ENCODE measurements around the gene LTK. TPM values are rescaled to one million over a fixed set of nuclear protein-coding genes. Genes with fewer than 3 reads are reported as not detected.

Gene LTK
- total RNA-seq, 2 donors from 2014 or later = 0.72 to 1.7 TPM

DNA sequence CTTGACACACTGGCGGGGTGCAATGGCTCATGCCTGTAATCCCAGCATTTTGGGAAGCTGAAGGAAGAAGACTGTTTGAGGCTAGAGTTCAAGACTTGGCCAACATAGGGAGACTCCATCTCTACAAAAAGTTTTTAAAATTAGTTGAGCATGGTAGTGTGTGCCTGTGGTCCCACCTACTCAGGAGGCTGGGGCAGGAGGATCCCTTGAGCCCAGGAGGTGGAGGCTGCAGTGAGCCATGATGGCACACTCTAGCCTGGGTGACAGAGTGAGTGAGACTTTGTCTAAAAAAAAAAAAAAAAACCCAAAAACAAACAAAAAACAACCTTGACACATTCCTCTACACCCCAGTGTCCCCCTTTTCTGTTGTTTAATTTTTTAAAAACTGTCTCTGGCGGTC lies 24.0 kb downstream of the LTK start:
- H3K27ac Mint-ChIP-seq = no peak overlapping the region

GRCh38 chr15:41487802-41488201 lies 25.8 kb downstream of the LTK start:
- DNase-seq = peak; percentile 56 to 70
- ATAC-seq (replicated peaks in 1 of 2) = peak; percentile 25 to 46
- H3K9me3 Mint-ChIP-seq = peaks cover 0 to 2% of the 10 kb centered on the region in 2 donors
- peaks cover 25% of the 10 kb centered on the region for H3K27me3 Mint-ChIP-seq (ENCODE audit: low read depth)
- H3K4me1 Mint-ChIP-seq (ENCODE audit: low read depth) = peaks cover 76% of the 10 kb centered on the region
- H3K36me3 Mint-ChIP-seq (ENCODE audit: insufficient read depth in 2 of 2) = peaks cover 1 to 6% of the 10 kb centered on the region in 2 donors
- H3K27ac Mint-ChIP-seq = peak overlapping the region; percentile 83
- peak overlapping the region; percentile 2 to 23 for H3K4me3 Mint-ChIP-seq

More for the DNA sequence above, 24.0 kb downstream of the LTK start:
- H3K36me3 Mint-ChIP-seq (ENCODE audit: insufficient read depth in 2 of 2) = peaks cover 1 to 6% of the 10 kb centered on the region in 2 donors
- H3K4me3 Mint-ChIP-seq = no peak overlapping the region
- ATAC-seq (replicated peaks in 1 of 2) (no peak), DNase-seq (no peak)
- peaks cover 64% of the 10 kb centered on the region for H3K4me1 Mint-ChIP-seq (ENCODE audit: low read depth)
- peaks cover 0 to 2% of the 10 kb centered on the region in 2 donors for H3K9me3 Mint-ChIP-seq
- H3K27me3 Mint-ChIP-seq (ENCODE audit: low read depth) = peaks cover 27% of the 10 kb centered on the region

GRCh38 chr15:41487381-41487780 lies 26.2 kb downstream of the LTK start:
- Mint-ChIP-seq H3K36me3 (ENCODE audit: insufficient read depth in 2 of 2) (peaks cover 1 to 6% of the 10 kb centered on the region in 2 donors), H3K27me3 (ENCODE audit: low read depth) (peaks cover 21% of the 10 kb centered on the region), H3K9me3 (peaks cover 0 to 2% of the 10 kb centered on the region in 2 donors), H3K4me1 (ENCODE audit: low read depth) (peaks cover 76% of the 10 kb centered on the region), H3K4me3 (peak overlapping the region in 1 of 2 donors; percentile 22), H3K27ac (peak overlapping the region; percentile 83)
- DNase-seq = no peak
- ATAC-seq (replicated peaks in 1 of 2) = no peak

DNA sequence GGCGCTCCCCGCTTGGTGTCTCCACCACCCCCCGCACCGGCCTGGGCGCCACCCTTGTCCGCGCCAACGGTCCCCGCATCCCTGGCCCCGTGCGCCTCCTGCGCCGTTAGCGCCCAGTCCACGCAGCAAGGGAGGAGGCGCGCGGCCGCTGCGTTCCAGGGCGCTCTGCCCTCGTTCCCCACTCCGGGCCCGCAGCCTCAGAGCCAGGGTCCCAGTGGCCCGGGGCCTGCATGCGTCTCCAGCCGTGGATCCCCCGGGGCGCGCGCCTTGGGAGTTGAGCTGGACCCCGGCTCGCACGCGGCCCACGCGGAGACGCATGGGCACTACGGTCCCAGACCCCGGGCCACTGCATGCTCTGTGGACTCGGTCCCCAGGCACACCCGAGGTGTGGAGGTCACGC lies 27.3 kb downstream of the LTK start:
- H3K27ac Mint-ChIP-seq = no peak overlapping the region
- H3K27me3 Mint-ChIP-seq (ENCODE audit: low read depth) = peaks cover 10% of the 10 kb centered on the region
- peaks cover 0 to 2% of the 10 kb centered on the region in 2 donors for H3K9me3 Mint-ChIP-seq
- ATAC-seq (replicated peaks in 1 of 2) (no peak), DNase-seq (no peak)
- H3K4me3 Mint-ChIP-seq = no peak overlapping the region
- peaks cover 4 to 6% of the 10 kb centered on the region in 2 donors for H3K36me3 Mint-ChIP-seq (ENCODE audit: insufficient read depth in 2 of 2)
- H3K4me1 Mint-ChIP-seq (ENCODE audit: low read depth) = peaks cover 72% of the 10 kb centered on the region

GRCh38 chr15:41484937-41485625 lies 28.5 kb downstream of the LTK start:
- DNase-seq = no peak
- H3K4me3 Mint-ChIP-seq = no peak overlapping the region

GRCh38 chr15:41483519-41483918 lies 30.1 kb downstream of the LTK start:
- peaks cover 6% of the 10 kb centered on the region for H3K27me3 Mint-ChIP-seq (ENCODE audit: low read depth)
- DNase-seq (peak in 1 of 2 donors; percentile 28), ATAC-seq (replicated peaks in 1 of 2) (peak in 1 of 2 donors; percentile 40)
- H3K9me3 Mint-ChIP-seq = no peaks in the 10 kb centered on the region
- peak overlapping the region; percentile 14 for H3K27ac Mint-ChIP-seq
- peak overlapping the region; percentile 58 to 85 for H3K4me3 Mint-ChIP-seq
- peaks cover 57% of the 10 kb centered on the region for H3K4me1 Mint-ChIP-seq (ENCODE audit: low read depth)
- peaks cover 10 to 15% of the 10 kb centered on the region in 2 donors for H3K36me3 Mint-ChIP-seq (ENCODE audit: insufficient read depth in 2 of 2)

More at GRCh38 chr15:41484937-41485625, 28.5 kb downstream of the LTK start:
- Mint-ChIP-seq H3K4me1 (ENCODE audit: low read depth) (peaks cover 63% of the 10 kb centered on the region), H3K27me3 (ENCODE audit: low read depth) (peaks cover 6% of the 10 kb centered on the region), H3K27ac (no peak overlapping the region), H3K9me3 (no peaks in the 10 kb centered on the region), H3K36me3 (ENCODE audit: insufficient read depth in 2 of 2) (peaks cover 10 to 12% of the 10 kb centered on the region in 2 donors)
- ATAC-seq (replicated peaks in 1 of 2) = no peak

DNA sequence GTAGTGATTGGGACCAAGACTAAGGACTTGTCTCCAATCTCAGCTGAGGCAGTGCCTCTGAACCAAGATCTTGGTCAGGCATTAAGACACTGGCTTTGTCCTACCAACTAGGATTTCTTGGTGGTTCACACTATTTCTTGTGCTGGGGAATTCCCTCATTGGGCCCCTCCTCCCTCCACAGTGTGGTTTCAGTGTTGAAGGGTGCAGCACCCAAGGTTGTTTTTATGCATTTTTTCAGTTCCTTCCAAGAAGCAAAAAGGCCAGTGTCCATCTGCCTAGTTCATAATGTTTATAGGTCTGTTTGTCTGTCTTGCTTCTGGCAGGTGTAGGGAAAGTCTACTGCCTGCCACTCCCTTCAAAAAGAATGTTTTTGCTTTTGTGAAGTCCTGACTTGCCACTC lies 30.5 kb downstream of the LTK start:
- Mint-ChIP-seq H3K36me3 (ENCODE audit: insufficient read depth in 2 of 2) (peaks cover 10 to 15% of the 10 kb centered on the region in 2 donors), H3K9me3 (no peaks in the 10 kb centered on the region), H3K4me1 (ENCODE audit: low read depth) (peaks cover 57% of the 10 kb centered on the region), H3K27ac (peak overlapping the region; percentile 14), H3K27me3 (ENCODE audit: low read depth) (peaks cover 6% of the 10 kb centered on the region), H3K4me3 (peak overlapping the region; percentile 58 to 85)
- DNase-seq (peak; percentile 53 to 55), ATAC-seq (replicated peaks in 1 of 2) (peak; percentile 59 to 69)

DNA sequence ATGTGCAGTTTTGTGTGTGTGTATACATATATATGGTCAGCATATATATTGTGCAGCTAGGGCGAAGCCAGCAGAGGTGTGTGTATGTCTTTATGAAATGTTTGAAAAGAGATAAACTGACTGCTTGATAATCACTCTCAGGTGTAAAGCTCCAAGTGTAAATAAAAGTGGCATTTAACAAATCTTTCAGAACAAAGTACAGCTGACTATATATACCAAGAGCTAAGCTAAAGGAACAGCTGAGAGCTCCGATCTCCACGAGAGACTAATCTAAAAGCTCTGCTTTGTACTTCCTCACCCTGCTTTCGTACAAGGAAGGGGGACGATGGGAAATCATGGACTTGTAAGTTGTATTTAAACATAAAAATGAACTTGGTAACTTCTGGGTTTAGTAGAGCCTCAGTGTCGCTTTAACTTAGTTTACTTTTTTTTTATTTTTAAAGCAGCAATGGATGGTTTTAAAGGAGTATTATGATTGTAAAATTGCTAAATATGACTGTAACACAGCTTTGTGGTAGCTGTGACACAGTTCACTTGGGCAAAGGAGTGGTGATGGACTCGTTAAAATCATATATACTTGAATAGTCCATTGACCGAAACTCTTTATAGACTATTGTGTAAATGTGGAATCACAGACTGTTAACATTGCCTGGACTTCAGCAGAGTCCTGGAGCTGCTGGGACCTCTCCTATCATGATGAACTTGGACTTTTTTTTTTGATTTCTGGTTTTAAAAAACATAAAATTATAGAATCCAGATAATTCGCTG lies 31.3 kb downstream of the LTK start:
- no peak for ATAC-seq (replicated peaks in 1 of 2)
- DNase-seq = no peak
- Mint-ChIP-seq H3K4me3 (no peak overlapping the region), H3K27me3 (ENCODE audit: low read depth) (no peaks in the 10 kb centered on the region), H3K36me3 (ENCODE audit: insufficient read depth in 2 of 2) (peaks cover 6 to 15% of the 10 kb centered on the region in 2 donors), H3K9me3 (no peaks in the 10 kb centered on the region), H3K4me1 (ENCODE audit: low read depth) (peaks cover 57% of the 10 kb centered on the region), H3K27ac (no peak overlapping the region)

- H3K9me3 Mint-ChIP-seq = no peaks in the 10 kb centered on the region
- DNase-seq (no peak), ATAC-seq (replicated peaks in 1 of 2) (no peak)
- H3K27me3 Mint-ChIP-seq (ENCODE audit: low read depth) = no peaks in the 10 kb centered on the region
- H3K4me1 Mint-ChIP-seq (ENCODE audit: low read depth) = peaks cover 58% of the 10 kb centered on the region
- no peak overlapping the region for H3K4me3 Mint-ChIP-seq
- peak overlapping the region; percentile 25 for H3K27ac Mint-ChIP-seq
- peaks cover 12 to 19% of the 10 kb centered on the region in 2 donors for H3K36me3 Mint-ChIP-seq (ENCODE audit: insufficient read depth in 2 of 2)
Measured at GRCh38 chr15:41480396-41481140, 33.1 kb downstream of the LTK start.

GRCh38 chr15:41476416-41477048 lies 37.1 kb downstream of the LTK start:
- H3K4me1 Mint-ChIP-seq (ENCODE audit: low read depth) = peaks cover 34% of the 10 kb centered on the region
- H3K27me3 Mint-ChIP-seq (ENCODE audit: low read depth) = no peaks in the 10 kb centered on the region
- H3K27ac Mint-ChIP-seq = peak overlapping the region; percentile 85
- peak; percentile 7 to 39 for ATAC-seq (replicated peaks in 1 of 2)
- no peak overlapping the region for H3K4me3 Mint-ChIP-seq
- H3K9me3 Mint-ChIP-seq = no peaks in the 10 kb centered on the region
- H3K36me3 Mint-ChIP-seq (ENCODE audit: insufficient read depth in 2 of 2) = peaks cover 13 to 29% of the 10 kb centered on the region in 2 donors
- DNase-seq = no peak

GRCh38 chr15:41474941-41475340 lies 38.7 kb downstream of the LTK start:
- ATAC-seq (replicated peaks in 1 of 2) (no peak), DNase-seq (no peak)
- Mint-ChIP-seq H3K9me3 (no peaks in the 10 kb centered on the region), H3K4me3 (no peak overlapping the region), H3K27ac (no peak overlapping the region), H3K4me1 (ENCODE audit: low read depth) (peaks cover 28% of the 10 kb centered on the region), H3K27me3 (ENCODE audit: low read depth) (no peaks in the 10 kb centered on the region), H3K36me3 (ENCODE audit: insufficient read depth in 2 of 2) (peaks cover 8 to 27% of the 10 kb centered on the region in 2 donors)

- peaks cover 28% of the 10 kb centered on the region for H3K4me1 Mint-ChIP-seq (ENCODE audit: low read depth)
- H3K27ac Mint-ChIP-seq = no peak overlapping the region
Measured at GRCh38 chr15:41474436-41474835, 39.2 kb downstream of the LTK start.

More at GRCh38 chr15:41474436-41474835, 39.2 kb downstream of the LTK start:
- Mint-ChIP-seq H3K36me3 (ENCODE audit: insufficient read depth in 2 of 2) (peaks cover 11 to 32% of the 10 kb centered on the region in 2 donors), H3K9me3 (no peaks in the 10 kb centered on the region), H3K4me3 (no peak overlapping the region), H3K27me3 (ENCODE audit: low read depth) (no peaks in the 10 kb centered on the region)
- ATAC-seq (replicated peaks in 1 of 2) (no peak), DNase-seq (no peak)

Measured in activated T-cell treated with anti-CD3 and anti-CD28 coated beads, Interleukin-2, amount 50 U/mL, for 72 hours (primary cell).